Measurements from ENCODE around the gene SECTM1. TPM values are rescaled to one million over a fixed set of nuclear protein-coding genes. Genes with fewer than 3 reads are reported as not detected.

Gene SECTM1
- total and polyA plus RNA-seq, 9 of the 15 experiments (the other 6 are each of a cell fraction or from before 2014, with no cell fraction given), result 0.11 to 0.46 (median 0.18) TPM; not detected in 6

GRCh38 chr17:82345151-82345976 is 11.8 kb upstream of the SECTM1 start (continued):
- TF ChIP-seq REST (IDR thresholded peaks at IDR 0.05; ENCODE audit: borderline replicate concordance) (peak; percentile 69), REST (CRISPR knock-in tag; IDR thresholded peaks at IDR 0.05; ENCODE audit: low read depth) (no peak), ZNF263 (CRISPR knock-in tag; IDR thresholded peaks at IDR 0.05; ENCODE audit: borderline replicate concordance) (no peak), NFYB (IDR thresholded peaks at IDR 0.05; ENCODE audit: extremely low read depth, insufficient read length) (no peak), ZNF639 (CRISPR knock-in tag; conservative IDR thresholded peaks at IDR 0.05 in 1 of 2, IDR thresholded peaks at IDR 0.05 in 1 of 2) (peak in 1 of 2 experiments; percentile 92; a peak in 2 of 4 replicates), ZNF41 (CRISPR knock-in tag; conservative IDR thresholded peaks at IDR 0.05) (peak; percentile 50; the same call in 1 of the 2 replicates), DEAF1 (CRISPR knock-in tag; IDR thresholded peaks at IDR 0.05) (no peak), HDAC2 (IDR thresholded peaks at IDR 0.05) (peak; percentile 90), ZNF146 (CRISPR knock-in tag; IDR thresholded peaks at IDR 0.05; ENCODE audit: unreplicated experiment) (no peak), HNRNPK (IDR thresholded peaks at IDR 0.05; ENCODE audit: low read depth, low read length, poor library complexity, severe bottlenecking) (no peak), CCAR2 (IDR thresholded peaks at IDR 0.05; ENCODE audit: low read depth, low read length) (no peak), PKNOX1 (IDR thresholded peaks at IDR 0.05) (0 out of 2 replicates have a peak, but pooled peaks have one; percentile 28)
